ENCODE results near the gene RABGAP1L. TPM values are rescaled to one million over a fixed set of nuclear protein-coding genes. Genes with fewer than 3 reads are reported as not detected.

RABGAP1L gene
- total RNA-seq, 6 experiments from 2014 or later, result 11.7 to 23.1 (median 18.5) TPM

DNA sequence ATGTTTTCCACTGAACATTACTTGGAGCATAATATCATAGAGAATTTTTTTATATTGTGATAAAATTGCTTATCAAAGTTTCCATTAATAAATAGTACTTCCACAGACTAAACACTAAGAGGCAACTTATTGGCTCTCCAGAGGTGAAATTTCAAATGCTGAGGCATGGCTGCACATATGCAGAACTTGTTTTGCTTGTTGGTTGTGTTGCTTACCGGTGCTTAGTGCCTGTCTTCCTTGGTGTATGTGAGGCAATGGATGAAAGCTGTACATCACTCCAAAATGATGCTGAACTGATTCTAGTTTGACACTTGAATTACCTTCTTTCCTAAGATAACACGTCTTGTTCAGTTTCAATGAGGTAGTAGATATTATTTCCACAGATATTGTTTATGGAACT is 258.6 kb downstream of the RABGAP1L start:
- Histone ChIP-seq H3K4me1 (no peaks in the 10 kb centered on the region), H3K27me3 (no peaks in the 10 kb centered on the region), H3K36me3 (no peaks in the 10 kb centered on the region), H3K4me3 (no peak overlapping the region), H3K9me3 (no peaks in the 10 kb centered on the region), H3K27ac (no peak overlapping the region)
- WGBS (ENCODE audit: insufficient coverage, low coverage, low lambda C conversion rate, missing lambda C conversion rate), result 87% methylated on average over 2 of the region's 2 CpGs
- TF ChIP-seq POLR2A (IDR thresholded peaks at IDR 0.05) (no peak), CTCF (IDR thresholded peaks at IDR 0.05) (no peak)
- DNase-seq, result no peak
- no peak for ATAC-seq
- intact Hi-C loops (cut with DNase I), result no loop called here

- no peaks in the 10 kb centered on the region for H3K27me3 ChIP-seq
- no peak overlapping the region for H3K4me3 ChIP-seq
- DNase-seq (no peak), ATAC-seq (no peak)
- intact Hi-C loops (cut with DNase I), result no loop called here
- no peaks in the 10 kb centered on the region for H3K9me3 ChIP-seq
- H3K27ac ChIP-seq, result no peak overlapping the region
- TF ChIP-seq POLR2A (IDR thresholded peaks at IDR 0.05) (no peak), CTCF (IDR thresholded peaks at IDR 0.05) (no peak)
- H3K36me3 ChIP-seq, result no peaks in the 10 kb centered on the region
- H3K4me1 ChIP-seq, result no peaks in the 10 kb centered on the region
Measured at GRCh38 chr1:174425121-174425520, 265.8 kb downstream of the RABGAP1L start.

GRCh38 chr1:174426153-174426552 is 266.8 kb downstream of the RABGAP1L start:
- intact Hi-C loops (cut with DNase I), result no loop called here
- DNase-seq (no peak), ATAC-seq (no peak)
- Histone ChIP-seq H3K27me3 (no peaks in the 10 kb centered on the region), H3K4me3 (no peak overlapping the region), H3K4me1 (no peaks in the 10 kb centered on the region), H3K36me3 (no peaks in the 10 kb centered on the region), H3K9me3 (no peaks in the 10 kb centered on the region), H3K27ac (no peak overlapping the region)
- no peak for TF ChIP-seq POLR2A (IDR thresholded peaks at IDR 0.05)
- no peak for TF ChIP-seq CTCF (IDR thresholded peaks at IDR 0.05)
- 96% methylated on average over 3 of the region's 3 CpGs for WGBS (ENCODE audit: insufficient coverage, low coverage, low lambda C conversion rate, missing lambda C conversion rate)

- no peak overlapping the region for H3K27ac ChIP-seq
- H3K4me3 ChIP-seq, result no peak overlapping the region
- ATAC-seq, result no peak
- DNase-seq, result no peak
- H3K9me3 ChIP-seq, result no peaks in the 10 kb centered on the region
- H3K4me1 ChIP-seq, result no peaks in the 10 kb centered on the region
- 56% methylated on average over 3 of the region's 3 CpGs for WGBS (ENCODE audit: insufficient coverage, low coverage, low lambda C conversion rate, missing lambda C conversion rate)
- no peak for TF ChIP-seq CTCF (IDR thresholded peaks at IDR 0.05)
- TF ChIP-seq POLR2A (IDR thresholded peaks at IDR 0.05), result no peak
- no peaks in the 10 kb centered on the region for H3K27me3 ChIP-seq
- intact Hi-C loops (cut with DNase I), result no loop called here
- no peaks in the 10 kb centered on the region for H3K36me3 ChIP-seq
Measured at GRCh38 chr1:174428033-174428432, 268.7 kb downstream of the RABGAP1L start.

DNA sequence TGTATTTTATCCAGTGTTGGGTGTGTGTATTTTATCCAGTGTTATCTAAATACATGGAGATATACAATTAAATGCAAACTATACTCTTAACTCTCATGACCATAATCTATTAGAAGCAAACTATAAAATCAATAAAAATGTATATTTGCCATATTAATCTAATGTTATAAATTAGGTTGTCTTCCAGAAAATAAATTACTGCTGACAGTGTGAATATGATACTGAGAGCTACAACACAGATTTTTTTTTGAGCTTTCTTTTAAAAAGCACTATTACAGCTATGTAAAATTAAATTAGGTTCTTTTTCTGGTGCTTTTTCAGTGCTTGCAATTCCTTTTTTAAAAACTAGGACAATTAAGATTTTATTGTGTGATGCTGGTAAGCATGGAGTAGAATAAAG is 269.4 kb downstream of the RABGAP1L start:
- no peak for DNase-seq
- H3K27me3 ChIP-seq, result no peaks in the 10 kb centered on the region
- H3K4me1 ChIP-seq, result no peaks in the 10 kb centered on the region
- no peak overlapping the region for H3K27ac ChIP-seq
- no peak for TF ChIP-seq CTCF (IDR thresholded peaks at IDR 0.05)
- TF ChIP-seq POLR2A (IDR thresholded peaks at IDR 0.05), result no peak
- ATAC-seq, result no peak
- intact Hi-C loops (cut with DNase I), result no loop called here
- no peaks in the 10 kb centered on the region for H3K9me3 ChIP-seq
- no peaks in the 10 kb centered on the region for H3K36me3 ChIP-seq
- no peak overlapping the region for H3K4me3 ChIP-seq

All from right lobe of liver (tissue), 6 donors.